ENCODE results near the gene CRAT. TPM values are rescaled to one million over a fixed set of nuclear protein-coding genes. Genes with fewer than 3 reads are reported as not detected.
A peak's percentile ranks its signal among the peaks of the same experiment; 100 is the strongest.

Gene CRAT
- total and polyA plus RNA-seq, 2 experiments from 2014 or later: 4.6 to 9.9 TPM

GRCh38 chr9:129070696-129071525 lies 39.7 kb downstream of the CRAT start:
- ATAC-seq (peak; percentile 29), DNase-seq (ENCODE audit: low spot score) (peak; percentile 39)
- Histone ChIP-seq H3K4me3 (peak overlapping the region; percentile 41; the same call in 1 of the 2 replicates), H3K9me2 (ENCODE audit: insufficient read depth) (no peaks in the 10 kb centered on the region), H3K4me1 (ENCODE audit: insufficient read depth) (peaks cover 26% of the 10 kb centered on the region), H2AFZ (no peak overlapping the region), H3K27ac (ENCODE audit: low read depth) (peak overlapping the region; percentile 85), H3K79me2 (replicated peaks; ENCODE audit: insufficient read depth) (0 out of 2 replicates have a peak, but pooled peaks cover 3% of the 10 kb centered on the region), H4K20me1 (replicated peaks; ENCODE audit: insufficient read depth) (no peaks in the 10 kb centered on the region), H3K27me3 (ENCODE audit: insufficient read depth) (no peaks in the 10 kb centered on the region), H3K4me2 (peak overlapping the region; percentile 77), H3K36me3 (ENCODE audit: insufficient read depth) (no peaks in the 10 kb centered on the region), H3F3A (replicated peaks; ENCODE audit: low read depth) (0 out of 2 replicates have a peak, but pooled peaks cover 6% of the 10 kb centered on the region)
- H3K27ac Mint-ChIP-seq: peak overlapping the region; percentile 88
- H3K4me1 Mint-ChIP-seq: peaks cover 31% of the 10 kb centered on the region
- TF ChIP-seq NANOG (IDR thresholded peaks at IDR 0.05; ENCODE audit: borderline replicate concordance) (no peak), EZH2 (IDR thresholded peaks at IDR 0.05; ENCODE audit: low read depth, unreplicated experiment) (no peak), EZH2phosphoT487 (IDR thresholded peaks at IDR 0.05; ENCODE audit: unreplicated experiment) (no peak), ZNF114 (CRISPR knock-in tag; IDR thresholded peaks at IDR 0.05) (no peak), REST (IDR thresholded peaks at IDR 0.05; ENCODE audit: unreplicated experiment) (no peak), STAT1 (IDR thresholded peaks at IDR 0.05; ENCODE audit: unreplicated experiment) (no peak), ZNF331 (CRISPR knock-in tag; IDR thresholded peaks at IDR 0.05; ENCODE audit: low read depth) (no peak), ZNF462 (CRISPR knock-in tag; IDR thresholded peaks at IDR 0.05) (no peak), CTCF (conservative IDR thresholded peaks at IDR 0.05; ENCODE audit: low read depth in 2 of 2) (no peak), ETS1 (IDR thresholded peaks at IDR 0.05) (no peak), JUNB (IDR thresholded peaks at IDR 0.05; ENCODE audit: unreplicated experiment) (no peak), CREB1 (CRISPR knock-in tag; IDR thresholded peaks at IDR 0.05; ENCODE audit: low read depth) (no peak), POLR2AphosphoS5 (IDR thresholded peaks at IDR 0.05; ENCODE audit: low read depth) (no peak)
- peaks cover 19% of the 10 kb centered on the region for H3K36me3 Mint-ChIP-seq (ENCODE audit: low read depth)
- peaks cover 9% of the 10 kb centered on the region for H3K27me3 Mint-ChIP-seq (ENCODE audit: insufficient read depth, low read depth, poor library complexity)
- no peaks in the 10 kb centered on the region; the same call in 2 of the 3 replicates for H3K9me3 Mint-ChIP-seq
- 0 out of 3 replicates have a peak overlapping the region, but pooled peaks have one; percentile 24 for H3K4me3 Mint-ChIP-seq

Measured in GM23338 (cell line).